Measurements from ENCODE around the gene SLC35G4.
"Not testable (repeated sequence)": the region's sequence is repeated elsewhere in the genome, so short reads cannot be mapped to it uniquely, and the experiment has no call there.

SLC35G4 gene

GRCh38 chr18:11609488-11609887 lies at the start of gene SLC35G4:
Gene SLC35G4, plus strand, starts transcription at chr18:11609596. Its CDS starts 0 bp downstream, at chr18:11609596.
- DNase-seq, result not testable (repeated sequence)

- no peak for DNase-seq
- TF ChIP-seq POLR2A (IDR thresholded peaks at IDR 0.05; ENCODE audit: low read length), result no peak
- no peak for TF ChIP-seq GATA1 (IDR thresholded peaks at IDR 0.05; ENCODE audit: low read depth, low read length)
Measured at GRCh38 chr18:11561293-11561692, 48.1 kb upstream of the SLC35G4 start.

GRCh38 chr18:11565716-11566115 lies 43.7 kb upstream of the SLC35G4 start:
- no peak for DNase-seq
- TF ChIP-seq GATA1 (IDR thresholded peaks at IDR 0.05; ENCODE audit: low read depth, low read length) (no peak), POLR2A (IDR thresholded peaks at IDR 0.05; ENCODE audit: low read length) (no peak)

GRCh38 chr18:11566236-11566965 lies 43.0 kb upstream of the SLC35G4 start:
- no peak for DNase-seq
- TF ChIP-seq POLR2A (IDR thresholded peaks at IDR 0.05; ENCODE audit: low read length), result no peak
- no peak for TF ChIP-seq GATA1 (IDR thresholded peaks at IDR 0.05; ENCODE audit: low read depth, low read length)

- TF ChIP-seq POLR2A (IDR thresholded peaks at IDR 0.05; ENCODE audit: low read length) (no peak), GATA1 (IDR thresholded peaks at IDR 0.05; ENCODE audit: low read depth, low read length) (no peak)
- no peak for DNase-seq
Measured at GRCh38 chr18:11567396-11567795, 42.0 kb upstream of the SLC35G4 start.

GRCh38 chr18:11570073-11570588 lies 39.3 kb upstream of the SLC35G4 start:
- TF ChIP-seq GATA1 (IDR thresholded peaks at IDR 0.05; ENCODE audit: low read depth, low read length), result no peak
- DNase-seq, result no peak

GRCh38 chr18:11570769-11571412 lies 38.5 kb upstream of the SLC35G4 start:
- no peak for TF ChIP-seq GATA1 (IDR thresholded peaks at IDR 0.05; ENCODE audit: low read depth, low read length)
- TF ChIP-seq POLR2A (IDR thresholded peaks at IDR 0.05; ENCODE audit: low read length), result no peak
- peak in 1 of 2 experiments; percentile 13 for DNase-seq

GRCh38 chr18:11572201-11572600 lies 37.2 kb upstream of the SLC35G4 start:
- TF ChIP-seq POLR2A (IDR thresholded peaks at IDR 0.05; ENCODE audit: low read length) (no peak), GATA1 (IDR thresholded peaks at IDR 0.05; ENCODE audit: low read depth, low read length) (no peak)
- no peak for DNase-seq

- TF ChIP-seq GATA1 (IDR thresholded peaks at IDR 0.05; ENCODE audit: low read depth, low read length), result no peak
- no peak for TF ChIP-seq POLR2A (IDR thresholded peaks at IDR 0.05; ENCODE audit: low read length)
Measured at GRCh38 chr18:11574545-11574944, 34.9 kb upstream of the SLC35G4 start.

GRCh38 chr18:11577271-11578112 lies 31.9 kb upstream of the SLC35G4 start:
- TF ChIP-seq POLR2A (IDR thresholded peaks at IDR 0.05; ENCODE audit: low read length) (no peak), GATA1 (IDR thresholded peaks at IDR 0.05; ENCODE audit: low read depth, low read length) (no peak)
- no peak for DNase-seq

More at GRCh38 chr18:11574545-11574944, 34.9 kb upstream of the SLC35G4 start:
- no peak for DNase-seq

GRCh38 chr18:11578799-11579198 lies 30.6 kb upstream of the SLC35G4 start:
- no peak for TF ChIP-seq POLR2A (IDR thresholded peaks at IDR 0.05; ENCODE audit: low read length)
- TF ChIP-seq GATA1 (IDR thresholded peaks at IDR 0.05; ENCODE audit: low read depth, low read length), result no peak
- DNase-seq, result no peak

GRCh38 chr18:11579916-11580315 lies 29.5 kb upstream of the SLC35G4 start:
- no peak for TF ChIP-seq POLR2A (IDR thresholded peaks at IDR 0.05; ENCODE audit: low read length)
- TF ChIP-seq GATA1 (IDR thresholded peaks at IDR 0.05; ENCODE audit: low read depth, low read length), result no peak
- no peak for DNase-seq

GRCh38 chr18:11581286-11581685 lies 28.1 kb upstream of the SLC35G4 start:
- no peak for TF ChIP-seq POLR2A (IDR thresholded peaks at IDR 0.05; ENCODE audit: low read length)
- no peak for TF ChIP-seq GATA1 (IDR thresholded peaks at IDR 0.05; ENCODE audit: low read depth, low read length)
- no peak for DNase-seq

- no peak for DNase-seq
- TF ChIP-seq POLR2A (IDR thresholded peaks at IDR 0.05; ENCODE audit: low read length), result no peak
- TF ChIP-seq GATA1 (IDR thresholded peaks at IDR 0.05; ENCODE audit: low read depth, low read length), result no peak
Measured at GRCh38 chr18:11585596-11585995, 23.8 kb upstream of the SLC35G4 start.
